Body of pancreas (tissue), 4 donors: Measurements from ENCODE around the gene ABCA13.

Experiments
- CTCF ChIP-seq, 7 experiments: fragments of 450-650 bp in 4 of 7; fragments of 200-600 bp in 3 of 7; sonication (generic) in 3 of 7; IDR thresholded peaks; one replicate each; pipeline ENCODE4 v1.5.1; 2016 to 2019; ENCODE audit warnings: antibody characterized with exemption in 7 of 7
- POLR2A ChIP-seq, 3 donors: fragments of 450-650 bp; IDR thresholded peaks; one replicate each; pipeline ENCODE4 v1.6.1; 2016; ENCODE audit warnings: antibody characterized with exemption in 3 of 3, mild to moderate bottlenecking in 2 of 3

GRCh38 chr7:48387932-48388331 is 216.7 kb downstream of the ABCA13 start:
- TF ChIP-seq CTCF (IDR thresholded peaks at IDR 0.05) (no peak), POLR2A (IDR thresholded peaks at IDR 0.05) (no peak)
